ENCODE measurements around the gene BLOC1S5.

DNA sequence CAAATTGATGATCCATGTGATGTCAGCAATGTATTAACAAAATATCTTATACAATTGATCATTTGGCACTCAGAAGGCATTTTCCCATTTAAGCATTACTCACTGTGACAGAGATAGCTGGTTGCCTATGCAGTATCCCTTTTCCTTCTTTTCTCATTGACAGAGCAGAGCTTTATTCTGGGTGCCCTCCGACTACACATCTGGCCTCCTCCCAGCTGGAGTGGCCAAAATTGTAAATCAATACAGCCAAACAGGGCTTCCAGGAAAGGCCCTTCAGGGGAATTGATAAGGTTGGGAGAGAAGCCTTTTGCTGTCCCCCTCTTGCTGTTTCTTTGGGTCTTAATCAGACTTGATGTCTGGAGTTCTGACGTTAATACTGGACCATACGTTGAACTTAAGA, 9.6 kb upstream of the BLOC1S5 start:
- TF ChIP-seq POLR2AphosphoS5 (IDR thresholded peaks at IDR 0.05; ENCODE audit: low read depth, low read length) (no peak), SIN3A (IDR thresholded peaks at IDR 0.05; ENCODE audit: borderline replicate concordance, insufficient read depth, low read length) (no peak), TAF1 (IDR thresholded peaks at IDR 0.05; ENCODE audit: borderline replicate concordance, insufficient read depth, low read length) (no peak), FOXP2 (optimal IDR thresholded peaks at IDR 0.05; ENCODE audit: borderline replicate concordance, extremely low read depth, extremely low read length, insufficient read depth) (no peak)
- TF ChIP-seq, protein P1, sequence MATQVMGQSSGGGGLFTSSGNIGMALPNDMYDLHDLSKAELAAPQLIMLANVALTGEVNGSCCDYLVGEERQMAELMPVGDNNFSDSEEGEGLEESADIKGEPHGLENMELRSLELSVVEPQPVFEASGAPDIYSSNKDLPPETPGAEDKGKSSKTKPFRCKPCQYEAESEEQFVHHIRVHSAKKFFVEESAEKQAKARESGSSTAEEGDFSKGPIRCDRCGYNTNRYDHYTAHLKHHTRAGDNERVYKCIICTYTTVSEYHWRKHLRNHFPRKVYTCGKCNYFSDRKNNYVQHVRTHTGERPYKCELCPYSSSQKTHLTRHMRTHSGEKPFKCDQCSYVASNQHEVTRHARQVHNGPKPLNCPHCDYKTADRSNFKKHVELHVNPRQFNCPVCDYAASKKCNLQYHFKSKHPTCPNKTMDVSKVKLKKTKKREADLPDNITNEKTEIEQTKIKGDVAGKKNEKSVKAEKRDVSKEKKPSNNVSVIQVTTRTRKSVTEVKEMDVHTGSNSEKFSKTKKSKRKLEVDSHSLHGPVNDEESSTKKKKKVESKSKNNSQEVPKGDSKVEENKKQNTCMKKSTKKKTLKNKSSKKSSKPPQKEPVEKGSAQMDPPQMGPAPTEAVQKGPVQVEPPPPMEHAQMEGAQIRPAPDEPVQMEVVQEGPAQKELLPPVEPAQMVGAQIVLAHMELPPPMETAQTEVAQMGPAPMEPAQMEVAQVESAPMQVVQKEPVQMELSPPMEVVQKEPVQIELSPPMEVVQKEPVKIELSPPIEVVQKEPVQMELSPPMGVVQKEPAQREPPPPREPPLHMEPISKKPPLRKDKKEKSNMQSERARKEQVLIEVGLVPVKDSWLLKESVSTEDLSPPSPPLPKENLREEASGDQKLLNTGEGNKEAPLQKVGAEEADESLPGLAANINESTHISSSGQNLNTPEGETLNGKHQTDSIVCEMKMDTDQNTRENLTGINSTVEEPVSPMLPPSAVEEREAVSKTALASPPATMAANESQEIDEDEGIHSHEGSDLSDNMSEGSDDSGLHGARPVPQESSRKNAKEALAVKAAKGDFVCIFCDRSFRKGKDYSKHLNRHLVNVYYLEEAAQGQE (IDR thresholded peaks at IDR 0.05; ENCODE audit: insufficient read depth in 1 of 2, low read depth in 2 of 2, low read length in 2 of 2): no peak

All from PFSK-1 (cell line).